GM11168 (cell line): ENCODE measurements around the gene TRIM50.
"Not testable (repeated sequence)": the region's sequence is repeated elsewhere in the genome, so short reads cannot be mapped to it uniquely, and the experiment has no call there.

Source experiments
- in situ Hi-C: fragments of 300-500 bp; cut with MboI; formaldehyde crosslinking; loops from one replicate; pipeline ENCODE4 v1.12.0; 2022; ENCODE audit warnings: low sequenced_read_pairs; ENCODE audit not compliant: unreplicated experiment

TRIM50 gene

DNA sequence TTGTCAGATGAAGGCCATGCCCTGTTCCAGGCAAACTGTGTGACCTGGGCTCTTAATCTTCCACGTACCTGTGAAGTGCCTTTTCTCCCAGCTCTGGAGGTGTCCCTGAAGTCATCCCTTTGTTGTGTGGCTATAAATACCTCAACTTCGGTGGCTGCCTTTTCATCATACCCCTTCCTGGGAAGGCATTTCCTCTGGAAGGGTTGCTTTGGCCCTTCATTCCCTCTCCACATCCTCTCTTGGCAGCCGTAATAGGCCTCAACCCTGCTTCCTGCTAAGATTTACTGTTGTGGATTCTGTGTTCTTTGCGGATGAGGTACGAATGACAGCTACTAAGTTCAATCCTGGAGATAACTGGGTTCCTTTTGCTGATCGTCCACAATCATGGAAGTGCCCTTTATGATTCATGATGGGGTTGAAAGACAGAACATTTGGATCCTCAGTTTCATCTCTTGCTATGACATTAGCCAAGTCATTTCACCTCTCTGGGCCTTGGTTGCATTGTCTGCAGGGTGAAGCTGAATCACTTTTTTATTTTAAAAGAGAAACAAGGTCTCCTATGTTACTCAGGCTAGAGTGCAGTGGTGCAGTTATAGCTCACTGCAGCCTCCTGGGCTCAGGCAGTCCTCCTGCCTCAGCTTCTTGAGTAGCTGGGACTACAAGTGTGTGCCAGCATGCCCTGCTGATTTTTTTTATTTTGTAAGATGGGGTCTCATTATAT, 23.7 kb upstream of the TRIM50 start:
- in situ Hi-C loops, result no loop called here

GRCh38 chr7:73350306-73351068, 22.6 kb upstream of the TRIM50 start:
- in situ Hi-C loops, result no loop called here

GRCh38 chr7:73349763-73350162, 21.9 kb upstream of the TRIM50 start:
- in situ Hi-C loops, result no loop called here

- in situ Hi-C loops, result no loop called here
Observed at GRCh38 chr7:73345951-73346350, 18.1 kb upstream of the TRIM50 start.

GRCh38 chr7:73345538-73345937, 17.7 kb upstream of the TRIM50 start:
- in situ Hi-C loops, result no loop called here

DNA sequence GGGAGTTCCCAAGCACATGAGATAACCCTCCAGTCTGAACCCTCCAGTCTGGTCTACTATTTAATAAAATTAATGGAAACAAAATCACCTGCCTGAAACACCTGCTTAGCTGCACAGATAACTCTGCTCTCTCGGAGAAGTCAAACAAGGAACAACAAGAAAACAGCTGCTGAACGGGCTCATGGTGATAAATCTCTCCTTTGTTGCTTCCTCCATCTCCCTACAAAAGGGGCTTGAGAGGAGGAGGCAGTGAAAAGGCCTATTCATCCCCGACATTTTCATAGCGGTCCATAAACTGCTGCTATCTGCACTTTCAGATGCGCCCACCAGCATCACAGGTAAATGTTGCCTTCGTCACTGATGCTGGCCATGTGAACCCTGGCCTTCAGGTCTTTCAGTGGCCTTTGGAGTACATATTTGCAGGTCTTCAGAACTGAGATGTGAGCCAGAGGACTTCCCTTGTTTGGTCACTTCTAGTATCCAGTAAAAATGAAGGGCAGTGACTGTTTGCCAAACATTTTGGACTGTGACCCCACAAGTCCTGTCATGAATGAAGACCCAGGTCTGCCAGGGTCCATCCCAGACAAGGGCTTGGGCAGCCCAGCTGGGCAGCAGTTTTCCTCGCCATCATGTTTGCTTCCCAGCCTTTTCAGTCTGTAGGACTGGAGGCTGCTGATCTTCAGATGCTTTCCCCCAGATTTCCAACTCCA, 15.9 kb upstream of the TRIM50 start:
- in situ Hi-C loops, result no loop called here

GRCh38 chr7:73342645-73343044, 14.8 kb upstream of the TRIM50 start:
- in situ Hi-C loops, result no loop called here

DNA sequence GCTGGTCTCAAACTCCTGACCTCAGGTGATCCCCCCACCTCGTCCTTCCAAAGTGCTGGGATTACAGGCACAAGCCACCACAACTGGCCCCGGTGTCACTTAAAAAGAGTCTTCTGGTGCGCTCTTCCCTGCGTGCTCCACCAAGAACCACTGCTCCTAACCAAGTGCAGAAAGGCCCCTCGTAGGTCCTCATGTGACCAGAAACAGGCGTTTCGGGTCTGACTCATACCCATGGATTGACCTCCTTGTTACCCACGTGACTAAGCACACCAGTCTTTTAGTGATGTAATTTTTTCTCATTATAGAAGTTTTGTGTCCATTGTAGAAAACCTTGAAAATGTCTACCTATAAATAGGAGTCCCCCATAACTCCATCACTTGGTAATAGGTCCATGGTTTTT, 14.0 kb upstream of the TRIM50 start:
- in situ Hi-C loops, result no loop called here

DNA sequence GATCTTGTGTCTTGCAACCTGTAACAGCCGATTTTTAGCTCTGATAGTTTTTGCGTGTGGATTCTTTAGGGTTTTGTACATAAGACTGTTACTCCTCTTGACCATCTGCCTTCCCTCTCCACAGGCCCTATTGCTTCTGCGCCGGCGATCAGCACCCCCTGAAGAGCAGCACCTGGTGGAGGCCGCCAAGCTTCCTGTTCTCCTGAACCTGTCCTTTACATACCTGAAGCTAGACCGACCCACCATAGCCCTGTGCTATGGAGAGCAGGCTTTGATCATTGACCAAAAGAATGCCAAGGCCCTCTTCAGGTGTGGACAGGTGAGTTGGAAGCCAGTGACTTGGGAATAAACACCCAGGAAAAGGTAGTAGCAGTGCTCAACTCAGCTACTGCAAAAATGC, 12.6 kb upstream of the TRIM50 start:
- in situ Hi-C loops, result no loop called here

GRCh38 chr7:73338321-73338720, 10.4 kb upstream of the TRIM50 start:
- in situ Hi-C loops, result no loop called here

- in situ Hi-C loops, result no loop called here
Observed at GRCh38 chr7:73332447-73332846, 4.6 kb upstream of the TRIM50 start.

DNA sequence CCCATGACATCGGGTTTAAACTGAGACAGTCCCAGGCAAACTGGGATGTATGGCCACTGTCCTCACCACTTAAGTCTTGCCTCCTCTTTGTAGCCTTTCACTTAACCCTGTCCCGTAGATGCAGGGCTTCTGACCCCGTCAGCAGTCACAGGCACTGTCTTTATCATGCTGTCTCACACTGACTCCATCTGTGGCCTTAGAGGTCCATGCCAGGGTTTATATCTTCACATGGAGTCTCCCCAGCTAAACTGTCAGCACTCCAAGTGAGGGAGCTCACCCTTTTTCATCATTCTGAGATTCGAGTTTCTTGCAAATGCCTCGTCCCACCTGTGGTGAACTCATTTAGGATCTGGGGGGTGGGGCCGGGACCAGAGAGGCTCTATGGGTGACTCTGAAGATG, 2.9 kb upstream of the TRIM50 start:
- in situ Hi-C loops, result no loop called here

DNA sequence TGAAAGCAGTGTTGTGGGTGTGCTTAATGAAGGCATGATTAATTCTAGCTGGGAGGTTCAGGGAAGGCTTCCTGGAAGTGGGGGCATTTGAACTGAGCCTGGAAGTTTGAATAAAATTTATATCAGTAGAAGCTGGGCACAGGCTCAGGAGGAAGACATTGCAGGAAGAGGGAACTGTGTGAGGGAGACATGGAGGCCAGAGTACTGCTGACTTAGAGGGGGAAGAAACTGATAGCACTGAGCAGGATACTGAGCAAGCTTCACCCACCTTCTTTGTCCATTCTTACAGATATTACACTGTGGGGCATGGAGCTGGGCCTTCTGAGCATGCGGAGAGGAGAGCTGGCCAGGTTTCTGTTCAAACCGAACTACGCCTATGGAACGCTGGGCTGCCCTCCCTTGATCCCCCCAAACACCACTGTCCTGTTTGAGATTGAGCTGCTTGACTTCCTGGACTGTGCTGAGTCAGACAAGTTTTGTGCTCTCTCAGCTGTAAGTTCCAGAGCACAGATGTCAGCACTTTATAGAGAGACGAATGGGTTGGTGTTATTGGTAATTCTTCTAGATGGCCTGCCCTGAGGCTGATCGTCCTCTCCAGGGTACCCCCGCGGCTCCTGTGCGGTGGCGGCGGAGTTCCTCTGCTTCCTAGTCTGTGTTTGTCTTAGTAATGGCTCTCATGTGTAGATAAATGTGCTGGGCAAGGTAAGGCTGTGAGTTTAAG, 2.1 kb upstream of the TRIM50 start:
- in situ Hi-C loops, result no loop called here

DNA sequence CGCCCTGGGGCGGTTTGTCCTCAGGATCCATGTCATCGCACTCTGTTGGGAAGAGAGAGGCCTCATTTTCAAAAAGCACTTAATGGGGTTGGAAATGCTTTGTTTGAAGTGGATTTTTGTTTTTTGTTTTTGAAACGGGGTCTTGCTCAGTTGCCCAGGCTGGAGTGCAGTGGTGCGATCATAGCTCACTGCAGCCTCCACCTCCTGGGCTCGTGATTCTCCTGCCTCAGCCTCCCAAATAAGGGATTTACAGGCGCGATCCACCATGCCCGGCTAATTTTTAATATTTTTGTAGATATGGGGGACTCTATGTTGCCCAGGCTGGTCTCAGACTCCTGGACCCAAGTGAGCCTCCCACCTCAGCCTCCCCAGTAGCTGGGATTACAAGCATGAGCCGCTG, 814 bp upstream of the TRIM50 start:
- in situ Hi-C loops, result no loop called here

DNA sequence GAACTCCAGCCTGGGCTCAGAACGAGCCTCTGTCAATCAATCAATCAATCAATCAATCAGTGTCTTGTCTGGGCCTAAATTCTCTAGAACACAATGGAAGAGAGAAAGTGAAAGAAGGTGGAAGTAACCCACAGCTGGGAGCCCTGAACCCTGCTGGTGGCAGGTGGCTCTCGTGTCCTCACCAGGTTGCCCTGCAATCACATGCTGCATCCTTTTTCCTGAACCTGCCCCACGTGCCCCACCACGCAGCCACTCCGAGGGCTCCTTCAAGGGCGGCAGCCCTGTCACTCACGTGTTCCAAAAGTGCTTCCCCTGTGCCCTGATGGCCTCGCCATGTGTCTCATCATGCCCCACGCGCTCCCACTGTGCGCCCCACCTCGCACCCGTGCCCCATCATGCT, 433 bp downstream of the TRIM50 start:
- in situ Hi-C loops, result not testable (repeated sequence)

GRCh38 chr7:73325424-73325823, 2.5 kb downstream of the TRIM50 start:
- in situ Hi-C loops, result not testable (repeated sequence)

GRCh38 chr7:73324081-73324845, 3.6 kb downstream of the TRIM50 start:
- in situ Hi-C loops, result not testable (repeated sequence)

DNA sequence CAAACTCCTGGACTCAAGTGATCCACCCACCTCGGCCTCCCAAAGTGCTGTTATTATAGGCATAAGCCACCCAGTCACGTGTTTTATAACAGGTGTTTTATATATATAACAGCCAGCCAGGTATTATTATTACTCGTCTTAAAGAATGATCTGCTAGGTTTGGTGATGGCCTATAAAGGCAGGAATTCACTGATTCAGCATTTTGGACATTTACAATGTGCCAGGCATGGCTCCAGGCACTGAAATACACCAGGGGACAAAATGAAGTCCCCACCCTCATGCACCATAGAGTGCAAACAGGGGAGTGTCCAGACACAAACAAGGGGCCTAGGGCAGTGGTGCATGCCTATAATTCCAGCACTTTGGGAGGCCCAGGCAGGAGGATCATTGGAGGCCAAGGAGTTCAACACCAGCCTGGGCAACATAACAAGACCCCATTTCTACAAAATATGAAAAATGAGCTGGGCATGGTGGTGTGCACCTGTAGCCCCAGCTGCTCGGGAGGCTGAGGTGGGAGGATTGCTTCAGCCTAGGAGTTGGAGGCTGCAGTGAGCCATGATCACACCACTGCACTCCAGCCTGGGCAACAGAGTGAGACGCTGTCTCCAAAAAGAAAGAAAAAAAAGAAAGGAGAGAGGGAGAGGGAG, 4.3 kb downstream of the TRIM50 start:
- in situ Hi-C loops, result not testable (repeated sequence)

DNA sequence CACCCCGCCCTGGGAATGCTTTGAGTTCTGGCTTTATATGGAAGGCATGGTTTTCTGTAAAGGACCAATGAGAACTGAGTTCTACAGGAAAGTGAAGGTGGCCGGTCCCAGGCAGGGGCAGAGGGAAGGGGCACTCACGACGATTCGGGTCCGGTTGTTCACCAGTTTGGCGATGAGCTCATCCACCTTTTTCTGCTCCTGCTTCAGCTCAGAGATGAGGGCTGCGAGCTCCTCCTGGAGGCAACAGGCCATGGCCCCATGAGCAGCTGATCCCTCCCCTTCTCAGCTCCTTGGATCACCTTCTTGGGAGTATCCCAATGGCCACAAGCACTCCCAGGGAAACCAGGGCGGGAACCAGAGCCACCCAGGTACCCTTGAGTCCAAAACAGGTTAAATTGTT, 7.9 kb downstream of the TRIM50 start:
- in situ Hi-C loops, result not testable (repeated sequence)
